ENCODE data around the gene ZDHHC4.

ZDHHC4 gene

DNA sequence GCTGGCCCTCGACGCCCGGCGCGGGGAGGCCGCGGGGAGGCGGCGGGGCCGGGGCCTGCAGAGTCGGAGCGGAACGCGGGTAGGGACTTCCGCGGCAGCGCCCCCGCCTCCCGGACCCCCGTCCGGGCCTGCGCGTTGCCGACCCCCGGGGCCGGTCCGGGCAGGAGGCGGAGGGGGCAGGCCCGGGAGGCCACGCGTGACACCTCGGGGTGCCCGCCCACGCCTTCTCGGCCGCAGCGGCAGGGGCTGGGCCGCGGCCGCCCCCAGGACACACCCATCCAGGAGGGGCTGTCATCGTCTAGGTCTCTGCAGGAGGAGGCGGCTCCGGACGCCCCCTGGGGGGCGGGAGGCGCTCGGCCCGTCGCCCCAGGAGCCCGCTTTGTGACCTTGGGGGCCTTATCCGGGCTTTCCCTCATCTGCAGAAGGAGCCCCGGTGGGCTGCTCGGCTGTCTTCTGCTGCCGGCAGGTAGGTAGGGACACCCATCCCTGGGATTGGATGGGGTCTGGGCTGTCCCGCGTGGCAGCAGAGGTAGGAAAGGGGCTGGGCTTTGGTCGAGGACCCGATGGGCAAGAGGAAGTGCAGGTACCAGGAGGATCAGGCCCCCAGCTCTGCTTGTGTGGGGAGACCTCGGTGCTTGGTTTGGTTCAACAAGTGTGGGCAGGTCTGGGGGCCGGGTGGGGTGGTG lies 60.4 kb downstream of the ZDHHC4 start:
- H3F3A ChIP-seq (ENCODE audit: control insufficient read depth, insufficient read depth), result peaks cover 3% of the 10 kb centered on the region; the same call in 1 of the 2 replicates
- peak overlapping the region; percentile 96 for H3K4me2 ChIP-seq (ENCODE audit: low read length)
- H3K4me1 ChIP-seq (ENCODE audit: control insufficient read depth, low read length), result peaks cover 35% of the 10 kb centered on the region
- H3K9me2 ChIP-seq (replicated peaks; ENCODE audit: control insufficient read depth, low read length), result no peaks in the 10 kb centered on the region
- H3K27ac ChIP-seq (ENCODE audit: low read depth, low read length), result no peak overlapping the region
- H3K36me3 ChIP-seq (ENCODE audit: control insufficient read depth, low read length), result peaks cover 44% of the 10 kb centered on the region
- peaks cover 50% of the 10 kb centered on the region for H3K79me2 ChIP-seq (ENCODE audit: control insufficient read depth, low read length)
- 0 out of 2 replicates have a peak, but pooled peaks cover 4% of the 10 kb centered on the region for H4K20me1 ChIP-seq (ENCODE audit: control insufficient read depth, insufficient read depth, low read depth, low read length)
- H3K27me3 ChIP-seq (ENCODE audit: control insufficient read depth, low read length), result no peaks in the 10 kb centered on the region
- TF ChIP-seq CTCF (IDR thresholded peaks at IDR 0.05; ENCODE audit: low read depth, low read length, poor library complexity, severe bottlenecking), result peak; percentile 63
- no peak for TF ChIP-seq EZH2phosphoT487 (IDR thresholded peaks at IDR 0.05; ENCODE audit: borderline replicate concordance, low read length)
- H3K4me3 ChIP-seq (ENCODE audit: low read length), result peak overlapping the region; percentile 89
- no peaks in the 10 kb centered on the region for H3K9me3 ChIP-seq (ENCODE audit: control insufficient read depth, insufficient read depth, low read length)

All from DOHH2 (cell line).